A673 (cell line): ENCODE data around the gene NUDT4B. TPM values are rescaled to one million over a fixed set of nuclear protein-coding genes. Genes with fewer than 3 reads are reported as not detected.
"Not testable (repeated sequence)": the region's sequence is repeated elsewhere in the genome, so short reads cannot be mapped to it uniquely, and the experiment has no call there.

Experiments
- BruUV-seq: library from RNA; stranded (reverse); fragments of 400-500 nt; replicated peaks from 2 replicates; lab custom pipeline; 2021; lab: Mats Ljungman, UMichigan
- CTCF ChIA-PET: fragments of 300-600 bp; sonication (Branson Sonifier 250); formaldehyde crosslinking; loops from one replicate; lab custom pipeline; 2022; ENCODE audit warnings: antibody characterized with exemption; lab: Charles Lee
- POLR2A ChIA-PET: fragments of 300-600 bp; sonication (Branson Sonifier 250); formaldehyde crosslinking; loops from one replicate; lab custom pipeline; 2022; ENCODE audit warnings: antibody characterized with exemption; ENCODE audit not compliant: low non-redundant PET; lab: Charles Lee
- DNase-seq: peaks from one replicate; pipeline ENCODE4 v3.0.0-alpha.2; 2015; ENCODE audit warnings: low spot score
- H3K27ac ChIP-seq: fragments of 200-600 bp; sonication (generic); 2 replicates; pipeline ENCODE4 v1.5.1; 2016; ENCODE audit warnings: mixed run types, low read depth, mild to moderate bottlenecking, mixed read lengths, antibody characterized with exemption, low read length; ENCODE audit not compliant: poor library complexity, severe bottlenecking
- H3K27me3 ChIP-seq: fragments of 200-600 bp; sonication (generic); replicated peaks from 2 replicates; pipeline ENCODE4 v1.6.1; 2017; ENCODE audit warnings: mixed run types, low read depth, mild to moderate bottlenecking, mixed read lengths, antibody characterized with exemption, low read length; ENCODE audit not compliant: insufficient read depth, poor library complexity
- H3K36me3 ChIP-seq: fragments of 200-600 bp; sonication (generic); 2 replicates; pipeline ENCODE4 v1.6.1; 2016; ENCODE audit warnings: mixed run types, mild to moderate bottlenecking, mixed read lengths, antibody characterized with exemption, low read length; ENCODE audit not compliant: insufficient read depth, poor library complexity, severe bottlenecking
- H3K4me1 ChIP-seq: fragments of 200-600 bp; sonication (generic); 2 replicates; pipeline ENCODE4 v1.6.1; 2017; ENCODE audit warnings: mixed run types, mild to moderate bottlenecking, mixed read lengths, antibody characterized with exemption, low read length; ENCODE audit not compliant: insufficient read depth, poor library complexity, severe bottlenecking
- H3K4me3 ChIP-seq: fragments of 200-600 bp; sonication (generic); 2 replicates; pipeline ENCODE4 v1.5.1; 2016; ENCODE audit warnings: low read depth, mixed run types, mild to moderate bottlenecking, mixed read lengths, low read length; ENCODE audit not compliant: poor library complexity, severe bottlenecking
- H3K9me3 ChIP-seq: fragments of 200-600 bp; sonication (generic); 2 replicates; pipeline ENCODE4 v1.6.1; 2016; ENCODE audit warnings: mixed run types, low read depth, mild to moderate bottlenecking, mixed read lengths, antibody characterized with exemption, low read length; ENCODE audit not compliant: poor library complexity, severe bottlenecking
- intact Hi-C: fragments of 100-400 bp; cut with micrococcal nuclease; formaldehyde crosslinking; loops from one replicate; pipeline ENCODE4 v1.10.0; 2022; ENCODE audit not compliant: unreplicated experiment
- total RNA-seq: library from RNA; stranded (reverse); gene quantifications from 2 replicates; pipeline ENCODE4 v1.2.3, GENCODE V29; 2021

The NUDT4B gene
- total RNA-seq, 1 experiment from 2014 or later, result not detected

DNA sequence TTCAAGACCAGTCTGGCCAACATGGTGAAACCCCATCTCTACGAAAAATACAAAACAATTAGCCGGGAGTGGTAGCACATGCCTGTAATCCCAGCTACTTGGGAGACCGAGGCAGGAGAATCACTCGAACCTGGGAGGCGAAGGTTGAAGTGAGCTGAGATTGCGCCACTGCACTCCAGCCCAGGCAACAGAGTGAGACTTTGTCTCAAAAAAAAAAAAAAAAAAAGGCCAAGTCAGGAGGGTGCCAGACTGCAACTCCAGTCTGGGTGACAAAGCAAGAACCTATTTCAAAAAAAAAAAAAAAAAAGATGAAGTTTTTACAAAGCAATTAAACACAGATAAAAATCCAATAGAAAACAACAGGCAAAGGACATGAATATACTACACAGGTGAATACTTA lies 9.9 kb upstream of the NUDT4B start:
- POLR2A ChIA-PET, result not testable (repeated sequence)

GRCh38 chr1:148743200-148743599 lies 5.4 kb upstream of the NUDT4B start:
- intact Hi-C loops, CTCF ChIA-PET: not testable (repeated sequence)

More for the DNA sequence above, 9.9 kb upstream of the NUDT4B start:
- intact Hi-C loops, H3K36me3 ChIP-seq, H3K27ac ChIP-seq, BruUV-seq, CTCF ChIA-PET, H3K27me3 ChIP-seq, H3K9me3 ChIP-seq, H3K4me1 ChIP-seq, DNase-seq, H3K4me3 ChIP-seq: not testable (repeated sequence)

DNA sequence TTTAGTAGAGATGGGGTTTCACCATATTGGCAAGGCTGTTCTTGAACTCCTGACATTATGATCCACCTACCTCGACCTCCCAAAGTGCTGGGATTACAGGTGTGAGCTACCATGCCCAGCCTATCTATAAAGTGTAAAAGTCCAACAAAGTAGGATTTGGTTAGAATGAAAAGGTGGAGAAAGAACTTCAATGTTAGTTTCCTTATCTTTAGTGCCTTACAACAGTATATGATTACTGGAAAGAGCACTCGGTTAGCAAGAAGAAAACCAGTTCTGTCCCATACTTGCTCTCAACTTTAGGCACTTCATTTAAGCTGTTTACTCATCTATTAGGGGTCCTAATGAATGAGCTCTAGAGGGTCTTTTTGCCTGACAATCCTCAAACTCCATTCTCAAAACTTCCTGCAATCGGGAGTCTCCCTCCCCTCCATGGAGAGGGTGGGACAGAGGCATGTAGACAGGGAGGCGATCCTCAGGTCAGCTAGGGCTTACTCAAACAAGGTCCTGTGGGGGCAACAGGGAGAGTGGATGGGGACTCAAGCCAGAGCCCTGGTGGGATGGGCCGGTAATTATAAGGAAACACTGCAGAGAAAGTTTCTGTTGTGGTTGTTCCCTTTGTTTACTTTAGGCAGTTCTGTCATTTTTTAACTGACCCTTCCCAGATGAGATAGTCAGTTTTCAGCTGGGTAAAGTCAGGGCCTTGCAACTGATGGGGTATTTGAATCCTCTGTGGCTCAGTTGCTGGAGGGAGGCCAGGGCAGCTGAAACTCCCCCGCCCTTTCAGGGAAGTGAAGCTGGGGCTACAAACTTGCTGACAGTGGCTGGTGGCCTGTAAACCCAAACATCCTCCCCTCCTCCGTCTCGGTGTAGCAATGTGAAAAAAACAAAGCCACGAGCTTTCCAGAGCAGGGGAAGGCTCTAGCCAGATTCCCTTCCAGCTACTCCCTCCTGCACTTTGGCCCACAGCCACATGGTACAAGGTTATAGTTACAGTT lies 4.6 kb upstream of the NUDT4B start:
- DNase-seq, intact Hi-C loops, CTCF ChIA-PET, H3K27me3 ChIP-seq, H3K4me3 ChIP-seq, H3K27ac ChIP-seq, BruUV-seq, H3K36me3 ChIP-seq, H3K9me3 ChIP-seq, H3K4me1 ChIP-seq, POLR2A ChIA-PET: not testable (repeated sequence)

More at GRCh38 chr1:148743200-148743599, 5.4 kb upstream of the NUDT4B start:
- H3K4me1 ChIP-seq, H3K9me3 ChIP-seq, H3K27me3 ChIP-seq, H3K4me3 ChIP-seq, H3K27ac ChIP-seq, H3K36me3 ChIP-seq, DNase-seq, POLR2A ChIA-PET, BruUV-seq: not testable (repeated sequence)

DNA sequence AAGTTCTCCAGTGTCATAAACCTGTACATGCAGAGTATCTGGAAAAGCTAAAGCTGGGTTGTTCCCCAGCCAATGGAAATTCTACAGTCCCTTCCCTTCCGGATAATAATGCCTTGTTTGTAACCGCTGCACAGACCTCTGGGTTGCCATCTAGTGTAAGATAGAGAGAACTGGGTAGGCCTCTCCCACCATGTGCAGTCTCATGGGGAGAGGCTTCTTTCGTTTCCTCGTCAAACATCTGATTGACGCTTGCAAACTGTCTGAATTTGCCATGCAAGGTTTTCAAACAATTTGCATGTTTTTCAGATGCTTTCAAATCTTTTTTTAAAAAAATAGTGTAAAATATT lies 734 bp downstream of the NUDT4B start:
- H3K36me3 ChIP-seq, H3K9me3 ChIP-seq, H3K4me3 ChIP-seq, BruUV-seq, H3K27ac ChIP-seq, H3K4me1 ChIP-seq, intact Hi-C loops, H3K27me3 ChIP-seq, DNase-seq, CTCF ChIA-PET, POLR2A ChIA-PET: not testable (repeated sequence)

DNA sequence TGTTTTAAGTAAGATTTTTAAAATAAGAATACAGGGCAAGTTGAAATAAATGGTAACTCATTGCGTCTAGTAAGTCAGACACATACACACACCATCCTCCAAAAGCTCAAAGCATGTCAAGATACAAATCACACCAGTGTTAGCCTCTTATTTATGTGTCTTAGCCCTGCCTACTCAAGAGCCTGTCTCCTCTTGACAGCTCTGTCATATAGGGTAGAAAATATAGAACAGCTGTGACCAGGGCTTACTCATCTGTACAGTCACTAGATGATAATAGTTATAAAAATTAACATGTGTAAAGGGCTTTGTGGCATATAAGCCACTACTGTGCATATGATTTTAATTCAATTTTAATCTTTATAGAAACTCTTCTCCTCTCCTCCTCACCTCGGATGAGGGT lies 7.7 kb downstream of the NUDT4B start:
- H3K27ac ChIP-seq, DNase-seq, CTCF ChIA-PET, H3K36me3 ChIP-seq, H3K4me1 ChIP-seq, H3K4me3 ChIP-seq, H3K9me3 ChIP-seq, intact Hi-C loops, H3K27me3 ChIP-seq, BruUV-seq, POLR2A ChIA-PET: not testable (repeated sequence)

GRCh38 chr1:148757446-148757845 lies 8.9 kb downstream of the NUDT4B start:
- H3K4me1 ChIP-seq, H3K27me3 ChIP-seq, BruUV-seq, H3K27ac ChIP-seq, CTCF ChIA-PET, H3K9me3 ChIP-seq, H3K4me3 ChIP-seq, DNase-seq, POLR2A ChIA-PET, H3K36me3 ChIP-seq, intact Hi-C loops: not testable (repeated sequence)

GRCh38 chr1:148758412-148758811 lies 9.8 kb downstream of the NUDT4B start:
- H3K27ac ChIP-seq, H3K4me1 ChIP-seq, H3K36me3 ChIP-seq, H3K27me3 ChIP-seq, CTCF ChIA-PET, BruUV-seq, POLR2A ChIA-PET, H3K9me3 ChIP-seq, intact Hi-C loops, H3K4me3 ChIP-seq, DNase-seq: not testable (repeated sequence)
